HFF-Myc (cell line): Measurements from ENCODE around the gene ZHX3.

Source experiments
- DNase-seq: peaks from one replicate; pipeline ENCODE4 v3.0.0-alpha.2; 2011; ENCODE audit warnings: low read depth; ENCODE audit errors: extremely low read depth
- H3K4me3 ChIP-seq: replicated peaks from 2 replicates; pipeline ENCODE4 v1.5.1; 2011; ENCODE audit warnings: low read depth, mild to moderate bottlenecking, control low read depth, low read length
- CTCF ChIP-seq: IDR thresholded peaks from 2 replicates; pipeline ENCODE4 v1.5.1; 2012; ENCODE audit warnings: mild to moderate bottlenecking, low read depth, low read length, control low read depth; ENCODE audit errors: missing control alignments

Gene ZHX3

GRCh38 chr20:41167118-41167470, 150.4 kb downstream of the ZHX3 start:
- no peak for DNase-seq
- TF ChIP-seq CTCF, result no peak
- H3K4me3 ChIP-seq, result no peak overlapping the region

GRCh38 chr20:41166201-41167117, 151.1 kb downstream of the ZHX3 start:
- TF ChIP-seq CTCF, result no peak
- no peak for DNase-seq
- H3K4me3 ChIP-seq, result no peak overlapping the region

- DNase-seq, result no peak
- no peak overlapping the region for H3K4me3 ChIP-seq
- TF ChIP-seq CTCF, result no peak
Measured at GRCh38 chr20:41165001-41165882, 152.3 kb downstream of the ZHX3 start.

- no peak for TF ChIP-seq CTCF
- DNase-seq, result no peak
- no peak overlapping the region for H3K4me3 ChIP-seq
Measured at GRCh38 chr20:41163821-41164220, 153.7 kb downstream of the ZHX3 start.

GRCh38 chr20:41162396-41162795, 155.1 kb downstream of the ZHX3 start:
- no peak for TF ChIP-seq CTCF
- DNase-seq, result no peak
- H3K4me3 ChIP-seq, result no peak overlapping the region

- DNase-seq, result no peak
- TF ChIP-seq CTCF, result no peak
- no peak overlapping the region for H3K4me3 ChIP-seq
Measured at GRCh38 chr20:41161886-41162285, 155.6 kb downstream of the ZHX3 start.
